ENCODE data around the gene CERS6. TPM values are rescaled to one million over a fixed set of nuclear protein-coding genes. Genes with fewer than 3 reads are reported as not detected.

Gene CERS6
- total RNA-seq, 1 experiment from 2014 or later, result 17.3 TPM

DNA sequence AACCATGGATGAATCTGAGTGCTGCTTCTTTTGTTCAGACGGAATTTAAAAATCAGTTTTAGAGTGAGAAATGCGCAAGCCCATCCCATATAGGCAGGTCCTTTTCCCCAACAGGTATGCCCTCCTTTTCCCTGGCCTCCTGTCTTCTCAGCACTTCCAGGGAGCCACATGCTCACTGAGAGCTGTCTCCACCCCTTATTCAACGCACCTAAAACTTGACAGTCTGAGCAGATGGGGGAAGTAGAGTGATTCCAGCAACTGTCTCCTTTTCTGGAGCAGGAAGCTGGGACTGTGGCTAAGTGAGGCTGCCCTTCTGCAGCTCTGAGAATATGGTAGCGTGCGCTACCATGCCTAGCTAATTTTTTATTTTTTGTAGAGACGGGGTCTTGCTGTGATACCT is 293.2 kb downstream of the CERS6 start (continued):
- TF ChIP-seq TCF7 (CRISPR knock-in tag; IDR thresholded peaks at IDR 0.05; ENCODE audit: low read depth), result no peak
- TF ChIP-seq, protein P1, sequence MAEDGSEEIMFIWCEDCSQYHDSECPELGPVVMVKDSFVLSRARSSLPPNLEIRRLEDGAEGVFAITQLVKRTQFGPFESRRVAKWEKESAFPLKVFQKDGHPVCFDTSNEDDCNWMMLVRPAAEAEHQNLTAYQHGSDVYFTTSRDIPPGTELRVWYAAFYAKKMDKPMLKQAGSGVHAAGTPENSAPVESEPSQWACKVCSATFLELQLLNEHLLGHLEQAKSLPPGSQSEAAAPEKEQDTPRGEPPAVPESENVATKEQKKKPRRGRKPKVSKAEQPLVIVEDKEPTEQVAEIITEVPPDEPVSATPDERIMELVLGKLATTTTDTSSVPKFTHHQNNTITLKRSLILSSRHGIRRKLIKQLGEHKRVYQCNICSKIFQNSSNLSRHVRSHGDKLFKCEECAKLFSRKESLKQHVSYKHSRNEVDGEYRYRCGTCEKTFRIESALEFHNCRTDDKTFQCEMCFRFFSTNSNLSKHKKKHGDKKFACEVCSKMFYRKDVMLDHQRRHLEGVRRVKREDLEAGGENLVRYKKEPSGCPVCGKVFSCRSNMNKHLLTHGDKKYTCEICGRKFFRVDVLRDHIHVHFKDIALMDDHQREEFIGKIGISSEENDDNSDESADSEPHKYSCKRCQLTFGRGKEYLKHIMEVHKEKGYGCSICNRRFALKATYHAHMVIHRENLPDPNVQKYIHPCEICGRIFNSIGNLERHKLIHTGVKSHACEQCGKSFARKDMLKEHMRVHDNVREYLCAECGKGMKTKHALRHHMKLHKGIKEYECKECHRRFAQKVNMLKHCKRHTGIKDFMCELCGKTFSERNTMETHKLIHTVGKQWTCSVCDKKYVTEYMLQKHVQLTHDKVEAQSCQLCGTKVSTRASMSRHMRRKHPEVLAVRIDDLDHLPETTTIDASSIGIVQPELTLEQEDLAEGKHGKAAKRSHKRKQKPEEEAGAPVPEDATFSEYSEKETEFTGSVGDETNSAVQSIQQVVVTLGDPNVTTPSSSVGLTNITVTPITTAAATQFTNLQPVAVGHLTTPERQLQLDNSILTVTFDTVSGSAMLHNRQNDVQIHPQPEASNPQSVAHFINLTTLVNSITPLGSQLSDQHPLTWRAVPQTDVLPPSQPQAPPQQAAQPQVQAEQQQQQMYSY (CRISPR knock-in tag; IDR thresholded peaks at IDR 0.05), result no peak
- TF ChIP-seq, protein P2, sequence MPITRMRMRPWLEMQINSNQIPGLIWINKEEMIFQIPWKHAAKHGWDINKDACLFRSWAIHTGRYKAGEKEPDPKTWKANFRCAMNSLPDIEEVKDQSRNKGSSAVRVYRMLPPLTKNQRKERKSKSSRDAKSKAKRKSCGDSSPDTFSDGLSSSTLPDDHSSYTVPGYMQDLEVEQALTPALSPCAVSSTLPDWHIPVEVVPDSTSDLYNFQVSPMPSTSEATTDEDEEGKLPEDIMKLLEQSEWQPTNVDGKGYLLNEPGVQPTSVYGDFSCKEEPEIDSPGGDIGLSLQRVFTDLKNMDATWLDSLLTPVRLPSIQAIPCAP (CRISPR knock-in tag; IDR thresholded peaks at IDR 0.05), result no peak

DNA sequence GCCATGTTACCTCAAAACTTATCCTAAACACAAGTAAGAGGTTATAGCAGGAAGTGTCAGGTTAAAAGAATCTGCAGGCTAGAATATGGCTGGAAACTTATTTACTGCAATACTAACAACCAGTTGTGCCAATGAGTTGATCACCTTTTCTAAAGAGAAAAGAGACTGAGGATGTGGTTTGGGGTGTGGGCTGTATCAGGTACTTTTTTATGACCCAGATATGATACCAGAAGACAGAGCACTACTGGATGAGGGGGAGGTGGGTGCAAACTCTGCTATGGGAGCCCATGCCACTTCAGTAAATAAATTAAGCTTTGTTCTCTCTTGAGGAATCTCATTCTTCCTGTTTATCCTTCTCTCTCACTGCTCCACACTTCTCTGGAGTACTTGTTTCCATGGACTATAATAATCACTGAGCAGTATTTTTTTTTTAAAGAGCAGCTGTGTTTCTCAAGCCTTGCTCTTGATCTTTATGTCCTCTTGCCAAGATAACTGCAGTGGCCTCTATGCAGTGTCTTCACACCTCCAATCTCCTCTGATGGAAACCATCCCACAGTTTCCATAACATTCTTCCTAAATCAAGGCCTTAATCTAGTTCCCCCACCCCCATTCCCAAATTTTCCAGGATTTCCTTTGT is 295.1 kb downstream of the CERS6 start:
- ATAC-seq, result no peak
- CTCF ChIA-PET, result no interaction called here
- TF ChIP-seq ZNF121 (CRISPR knock-in tag; IDR thresholded peaks at IDR 0.05), result no peak
- TF ChIP-seq GTF2I (CRISPR knock-in tag; conservative IDR thresholded peaks at IDR 0.05), result no peak
- TF ChIP-seq, protein P3, sequence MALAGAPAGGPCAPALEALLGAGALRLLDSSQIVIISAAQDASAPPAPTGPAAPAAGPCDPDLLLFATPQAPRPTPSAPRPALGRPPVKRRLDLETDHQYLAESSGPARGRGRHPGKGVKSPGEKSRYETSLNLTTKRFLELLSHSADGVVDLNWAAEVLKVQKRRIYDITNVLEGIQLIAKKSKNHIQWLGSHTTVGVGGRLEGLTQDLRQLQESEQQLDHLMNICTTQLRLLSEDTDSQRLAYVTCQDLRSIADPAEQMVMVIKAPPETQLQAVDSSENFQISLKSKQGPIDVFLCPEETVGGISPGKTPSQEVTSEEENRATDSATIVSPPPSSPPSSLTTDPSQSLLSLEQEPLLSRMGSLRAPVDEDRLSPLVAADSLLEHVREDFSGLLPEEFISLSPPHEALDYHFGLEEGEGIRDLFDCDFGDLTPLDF (CRISPR knock-in tag; IDR thresholded peaks at IDR 0.05), result no peak
- TF ChIP-seq, protein P4, sequence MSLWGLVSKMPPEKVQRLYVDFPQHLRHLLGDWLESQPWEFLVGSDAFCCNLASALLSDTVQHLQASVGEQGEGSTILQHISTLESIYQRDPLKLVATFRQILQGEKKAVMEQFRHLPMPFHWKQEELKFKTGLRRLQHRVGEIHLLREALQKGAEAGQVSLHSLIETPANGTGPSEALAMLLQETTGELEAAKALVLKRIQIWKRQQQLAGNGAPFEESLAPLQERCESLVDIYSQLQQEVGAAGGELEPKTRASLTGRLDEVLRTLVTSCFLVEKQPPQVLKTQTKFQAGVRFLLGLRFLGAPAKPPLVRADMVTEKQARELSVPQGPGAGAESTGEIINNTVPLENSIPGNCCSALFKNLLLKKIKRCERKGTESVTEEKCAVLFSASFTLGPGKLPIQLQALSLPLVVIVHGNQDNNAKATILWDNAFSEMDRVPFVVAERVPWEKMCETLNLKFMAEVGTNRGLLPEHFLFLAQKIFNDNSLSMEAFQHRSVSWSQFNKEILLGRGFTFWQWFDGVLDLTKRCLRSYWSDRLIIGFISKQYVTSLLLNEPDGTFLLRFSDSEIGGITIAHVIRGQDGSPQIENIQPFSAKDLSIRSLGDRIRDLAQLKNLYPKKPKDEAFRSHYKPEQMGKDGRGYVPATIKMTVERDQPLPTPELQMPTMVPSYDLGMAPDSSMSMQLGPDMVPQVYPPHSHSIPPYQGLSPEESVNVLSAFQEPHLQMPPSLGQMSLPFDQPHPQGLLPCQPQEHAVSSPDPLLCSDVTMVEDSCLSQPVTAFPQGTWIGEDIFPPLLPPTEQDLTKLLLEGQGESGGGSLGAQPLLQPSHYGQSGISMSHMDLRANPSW (CRISPR knock-in tag; conservative IDR thresholded peaks at IDR 0.05; ENCODE audit: low read depth), result no peak
- TF ChIP-seq, protein P5, sequence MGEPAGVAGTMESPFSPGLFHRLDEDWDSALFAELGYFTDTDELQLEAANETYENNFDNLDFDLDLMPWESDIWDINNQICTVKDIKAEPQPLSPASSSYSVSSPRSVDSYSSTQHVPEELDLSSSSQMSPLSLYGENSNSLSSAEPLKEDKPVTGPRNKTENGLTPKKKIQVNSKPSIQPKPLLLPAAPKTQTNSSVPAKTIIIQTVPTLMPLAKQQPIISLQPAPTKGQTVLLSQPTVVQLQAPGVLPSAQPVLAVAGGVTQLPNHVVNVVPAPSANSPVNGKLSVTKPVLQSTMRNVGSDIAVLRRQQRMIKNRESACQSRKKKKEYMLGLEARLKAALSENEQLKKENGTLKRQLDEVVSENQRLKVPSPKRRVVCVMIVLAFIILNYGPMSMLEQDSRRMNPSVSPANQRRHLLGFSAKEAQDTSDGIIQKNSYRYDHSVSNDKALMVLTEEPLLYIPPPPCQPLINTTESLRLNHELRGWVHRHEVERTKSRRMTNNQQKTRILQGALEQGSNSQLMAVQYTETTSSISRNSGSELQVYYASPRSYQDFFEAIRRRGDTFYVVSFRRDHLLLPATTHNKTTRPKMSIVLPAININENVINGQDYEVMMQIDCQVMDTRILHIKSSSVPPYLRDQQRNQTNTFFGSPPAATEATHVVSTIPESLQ (CRISPR knock-in tag; IDR thresholded peaks at IDR 0.05), result no peak
- no peak for TF ChIP-seq RORB (CRISPR knock-in tag; IDR thresholded peaks at IDR 0.05)
- TF ChIP-seq, protein P6, sequence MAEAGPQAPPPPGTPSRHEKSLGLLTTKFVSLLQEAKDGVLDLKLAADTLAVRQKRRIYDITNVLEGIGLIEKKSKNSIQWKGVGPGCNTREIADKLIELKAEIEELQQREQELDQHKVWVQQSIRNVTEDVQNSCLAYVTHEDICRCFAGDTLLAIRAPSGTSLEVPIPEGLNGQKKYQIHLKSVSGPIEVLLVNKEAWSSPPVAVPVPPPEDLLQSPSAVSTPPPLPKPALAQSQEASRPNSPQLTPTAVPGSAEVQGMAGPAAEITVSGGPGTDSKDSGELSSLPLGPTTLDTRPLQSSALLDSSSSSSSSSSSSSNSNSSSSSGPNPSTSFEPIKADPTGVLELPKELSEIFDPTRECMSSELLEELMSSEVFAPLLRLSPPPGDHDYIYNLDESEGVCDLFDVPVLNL (CRISPR knock-in tag; IDR thresholded peaks at IDR 0.05; ENCODE audit: borderline replicate concordance, low read depth), result no peak
- no peak for TF ChIP-seq NR1H2 (CRISPR knock-in tag; IDR thresholded peaks at IDR 0.05)
- no peak for TF ChIP-seq ZNF263 (CRISPR knock-in tag; IDR thresholded peaks at IDR 0.05; ENCODE audit: low read depth)
- TF ChIP-seq ATF1 (CRISPR knock-in tag; IDR thresholded peaks at IDR 0.05), result no peak
- TF ChIP-seq, protein P7, sequence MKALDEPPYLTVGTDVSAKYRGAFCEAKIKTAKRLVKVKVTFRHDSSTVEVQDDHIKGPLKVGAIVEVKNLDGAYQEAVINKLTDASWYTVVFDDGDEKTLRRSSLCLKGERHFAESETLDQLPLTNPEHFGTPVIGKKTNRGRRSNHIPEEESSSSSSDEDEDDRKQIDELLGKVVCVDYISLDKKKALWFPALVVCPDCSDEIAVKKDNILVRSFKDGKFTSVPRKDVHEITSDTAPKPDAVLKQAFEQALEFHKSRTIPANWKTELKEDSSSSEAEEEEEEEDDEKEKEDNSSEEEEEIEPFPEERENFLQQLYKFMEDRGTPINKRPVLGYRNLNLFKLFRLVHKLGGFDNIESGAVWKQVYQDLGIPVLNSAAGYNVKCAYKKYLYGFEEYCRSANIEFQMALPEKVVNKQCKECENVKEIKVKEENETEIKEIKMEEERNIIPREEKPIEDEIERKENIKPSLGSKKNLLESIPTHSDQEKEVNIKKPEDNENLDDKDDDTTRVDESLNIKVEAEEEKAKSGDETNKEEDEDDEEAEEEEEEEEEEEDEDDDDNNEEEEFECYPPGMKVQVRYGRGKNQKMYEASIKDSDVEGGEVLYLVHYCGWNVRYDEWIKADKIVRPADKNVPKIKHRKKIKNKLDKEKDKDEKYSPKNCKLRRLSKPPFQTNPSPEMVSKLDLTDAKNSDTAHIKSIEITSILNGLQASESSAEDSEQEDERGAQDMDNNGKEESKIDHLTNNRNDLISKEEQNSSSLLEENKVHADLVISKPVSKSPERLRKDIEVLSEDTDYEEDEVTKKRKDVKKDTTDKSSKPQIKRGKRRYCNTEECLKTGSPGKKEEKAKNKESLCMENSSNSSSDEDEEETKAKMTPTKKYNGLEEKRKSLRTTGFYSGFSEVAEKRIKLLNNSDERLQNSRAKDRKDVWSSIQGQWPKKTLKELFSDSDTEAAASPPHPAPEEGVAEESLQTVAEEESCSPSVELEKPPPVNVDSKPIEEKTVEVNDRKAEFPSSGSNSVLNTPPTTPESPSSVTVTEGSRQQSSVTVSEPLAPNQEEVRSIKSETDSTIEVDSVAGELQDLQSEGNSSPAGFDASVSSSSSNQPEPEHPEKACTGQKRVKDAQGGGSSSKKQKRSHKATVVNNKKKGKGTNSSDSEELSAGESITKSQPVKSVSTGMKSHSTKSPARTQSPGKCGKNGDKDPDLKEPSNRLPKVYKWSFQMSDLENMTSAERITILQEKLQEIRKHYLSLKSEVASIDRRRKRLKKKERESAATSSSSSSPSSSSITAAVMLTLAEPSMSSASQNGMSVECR (CRISPR knock-in tag; IDR thresholded peaks at IDR 0.05; ENCODE audit: borderline replicate concordance), result no peak
- TF ChIP-seq, protein P8, sequence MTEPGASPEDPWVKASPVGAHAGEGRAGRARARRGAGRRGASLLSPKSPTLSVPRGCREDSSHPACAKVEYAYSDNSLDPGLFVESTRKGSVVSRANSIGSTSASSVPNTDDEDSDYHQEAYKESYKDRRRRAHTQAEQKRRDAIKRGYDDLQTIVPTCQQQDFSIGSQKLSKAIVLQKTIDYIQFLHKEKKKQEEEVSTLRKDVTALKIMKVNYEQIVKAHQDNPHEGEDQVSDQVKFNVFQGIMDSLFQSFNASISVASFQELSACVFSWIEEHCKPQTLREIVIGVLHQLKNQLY (CRISPR knock-in tag; IDR thresholded peaks at IDR 0.05), result no peak

More for the DNA sequence above, 295.1 kb downstream of the CERS6 start:
- H3K27me3 Mint-ChIP-seq (ENCODE audit: low read depth), result no peaks in the 10 kb centered on the region
- peaks cover 16% of the 10 kb centered on the region for H3K4me1 Mint-ChIP-seq
- POLR2A ChIA-PET, result no interaction called here
- DNase-seq (ENCODE audit: low spot score), result no peak
- no peaks in the 10 kb centered on the region for H3K9me3 Mint-ChIP-seq
- H3K27ac Mint-ChIP-seq, result no peak overlapping the region
- no peak overlapping the region for H3K4me3 Mint-ChIP-seq
- H3K36me3 Mint-ChIP-seq, result no peaks in the 10 kb centered on the region

Measured in WTC11 (cell line).